ENCODE results near the gene RFESD. TPM values are rescaled to one million over a fixed set of nuclear protein-coding genes. Genes with fewer than 3 reads are reported as not detected.

Gene RFESD
- total and polyA plus RNA-seq, 2 donors (not counting 1 experiment from before 2014, with no cell fraction given) = 1.5 to 1.9 TPM

GRCh38 chr5:95670568-95670967 is 24.0 kb downstream of the RFESD start:
- DNase-seq = no peak
- no peak overlapping the region for H3K4me2 ChIP-seq (replicated peaks; ENCODE audit: low read depth, low read length, poor library complexity, severe bottlenecking)
- Mint-ChIP-seq H3K27ac (no peak overlapping the region), H3K9me3 (ENCODE audit: insufficient read depth) (no peaks in the 10 kb centered on the region), H3K4me1 (no peaks in the 10 kb centered on the region), H3K27me3 (no peaks in the 10 kb centered on the region), H3K4me3 (no peak overlapping the region)
- no peaks in the 10 kb centered on the region for H3K79me2 ChIP-seq (ENCODE audit: control insufficient read depth, insufficient read depth, low read length)
- H3K36me3 ChIP-seq (replicated peaks in 1 of 2; ENCODE audit: control extremely low read depth in 1 of 2, control insufficient read depth in 1 of 2, extremely low read depth in 1 of 2, insufficient read depth in 2 of 2, low read length in 1 of 2) = no peaks in the 10 kb centered on the region
- H4K20me1 ChIP-seq (ENCODE audit: control insufficient read depth, insufficient read depth, low read length, poor library complexity, severe bottlenecking) = no peaks in the 10 kb centered on the region
- CTCF ChIA-PET = interaction anchor here (1.0 to 1.2 kb wide), 3 partner anchors 110 to 189 kb away, joined by 3 read pairs; no protein-coding TSS in a partner anchor
- no peak overlapping the region for H3K4me3 ChIP-seq (ENCODE audit: control extremely low read depth in 1 of 5, extremely low read depth in 1 of 5, insufficient read depth in 1 of 5, low read depth in 2 of 5, low read length in 4 of 5)
- H3K9me3 ChIP-seq (ENCODE audit: control extremely low read depth in 1 of 3, control insufficient read depth in 2 of 3, insufficient read depth in 1 of 3, low read length in 2 of 3) = no peaks in the 10 kb centered on the region
- TF ChIP-seq CTCF (IDR thresholded peaks at IDR 0.05) = no peak
- no peak for TF ChIP-seq EZH2 (IDR thresholded peaks at IDR 0.05; ENCODE audit: borderline replicate concordance, insufficient read depth, low read depth, low read length, poor library complexity, severe bottlenecking)
- no peak for ATAC-seq (ENCODE audit: low read depth)
- WGBS (ENCODE audit: insufficient coverage) = 98% methylated on average over 3 of the region's 3 CpGs
- H3K9ac ChIP-seq (ENCODE audit: low read length) = no peak overlapping the region
- H2AFZ ChIP-seq (ENCODE audit: insufficient read depth, low read depth, low read length, poor library complexity, severe bottlenecking) = no peak overlapping the region
- H3K27ac ChIP-seq (ENCODE audit: low read length in 2 of 2) = no peak overlapping the region
- H3K4me1 ChIP-seq (ENCODE audit: control insufficient read depth in 2 of 2, insufficient read depth in 2 of 2, low read length in 2 of 2) = no peaks in the 10 kb centered on the region
- intact Hi-C loops (cut with micrococcal nuclease) = no loop called here
- no peaks in the 10 kb centered on the region for H3K27me3 ChIP-seq (replicated peaks in 1 of 4; ENCODE audit: control extremely low read depth in 1 of 4, control insufficient read depth in 3 of 4, insufficient read depth in 4 of 4, low read length in 3 of 4)
- POLR2A ChIA-PET = no interaction called here

GRCh38 chr5:95671826-95672225 is 25.2 kb downstream of the RFESD start:
- H3K79me2 ChIP-seq (ENCODE audit: control insufficient read depth, insufficient read depth, low read length) = no peaks in the 10 kb centered on the region
- H3K27ac ChIP-seq (ENCODE audit: low read length in 2 of 2) = no peak overlapping the region
- POLR2A ChIA-PET = interaction anchor here (0.6 kb wide), 1 partner anchor 1273 kb away, joined by 3 read pairs; no protein-coding TSS in a partner anchor
- DNase-seq (no peak), ATAC-seq (ENCODE audit: low read depth) (no peak)
- Mint-ChIP-seq H3K9me3 (ENCODE audit: insufficient read depth) (no peaks in the 10 kb centered on the region), H3K4me1 (no peaks in the 10 kb centered on the region), H3K4me3 (no peak overlapping the region), H3K27ac (no peak overlapping the region), H3K27me3 (no peaks in the 10 kb centered on the region)
- H3K9ac ChIP-seq (ENCODE audit: low read length) = no peak overlapping the region
- no peak overlapping the region for H2AFZ ChIP-seq (ENCODE audit: insufficient read depth, low read depth, low read length, poor library complexity, severe bottlenecking)
- TF ChIP-seq CTCF (IDR thresholded peaks at IDR 0.05) = no peak
- no peak for TF ChIP-seq EZH2 (IDR thresholded peaks at IDR 0.05; ENCODE audit: borderline replicate concordance, insufficient read depth, low read depth, low read length, poor library complexity, severe bottlenecking)
- intact Hi-C loops (cut with micrococcal nuclease) = no loop called here
- no CpG with 5 or more reads among the region's 1 CpG for WGBS (ENCODE audit: insufficient coverage)
- no peaks in the 10 kb centered on the region for H3K4me1 ChIP-seq (ENCODE audit: control insufficient read depth in 2 of 2, insufficient read depth in 2 of 2, low read length in 2 of 2)
- no peaks in the 10 kb centered on the region for H3K27me3 ChIP-seq (replicated peaks in 1 of 4; ENCODE audit: control extremely low read depth in 1 of 4, control insufficient read depth in 3 of 4, insufficient read depth in 4 of 4, low read length in 3 of 4)
- H3K4me2 ChIP-seq (replicated peaks; ENCODE audit: low read depth, low read length, poor library complexity, severe bottlenecking) = no peak overlapping the region
- no peaks in the 10 kb centered on the region for H3K36me3 ChIP-seq (replicated peaks in 1 of 2; ENCODE audit: control extremely low read depth in 1 of 2, control insufficient read depth in 1 of 2, extremely low read depth in 1 of 2, insufficient read depth in 2 of 2, low read length in 1 of 2)
- CTCF ChIA-PET = interaction anchor here (0.9 kb wide), 1 partner anchor 182 kb away, joined by 4 read pairs; no protein-coding TSS in a partner anchor
- H3K4me3 ChIP-seq (ENCODE audit: control extremely low read depth in 1 of 5, extremely low read depth in 1 of 5, insufficient read depth in 1 of 5, low read depth in 2 of 5, low read length in 4 of 5) = no peak overlapping the region
- H4K20me1 ChIP-seq (ENCODE audit: control insufficient read depth, insufficient read depth, low read length, poor library complexity, severe bottlenecking) = no peaks in the 10 kb centered on the region
- H3K9me3 ChIP-seq (ENCODE audit: control extremely low read depth in 1 of 3, control insufficient read depth in 2 of 3, insufficient read depth in 1 of 3, low read length in 2 of 3) = no peaks in the 10 kb centered on the region
